HG03139 (cell line): ENCODE data around the gene MTF2.
"Not testable (repeated sequence)": the region's sequence is repeated elsewhere in the genome, so short reads cannot be mapped to it uniquely, and the experiment has no call there.

Source experiments
- ATAC-seq: cut with Tn5 transposase; IDR thresholded peaks from one replicate; pipeline ENCODE4 v1.9.1; 2021; ENCODE audit not compliant: unreplicated experiment

Gene MTF2

DNA sequence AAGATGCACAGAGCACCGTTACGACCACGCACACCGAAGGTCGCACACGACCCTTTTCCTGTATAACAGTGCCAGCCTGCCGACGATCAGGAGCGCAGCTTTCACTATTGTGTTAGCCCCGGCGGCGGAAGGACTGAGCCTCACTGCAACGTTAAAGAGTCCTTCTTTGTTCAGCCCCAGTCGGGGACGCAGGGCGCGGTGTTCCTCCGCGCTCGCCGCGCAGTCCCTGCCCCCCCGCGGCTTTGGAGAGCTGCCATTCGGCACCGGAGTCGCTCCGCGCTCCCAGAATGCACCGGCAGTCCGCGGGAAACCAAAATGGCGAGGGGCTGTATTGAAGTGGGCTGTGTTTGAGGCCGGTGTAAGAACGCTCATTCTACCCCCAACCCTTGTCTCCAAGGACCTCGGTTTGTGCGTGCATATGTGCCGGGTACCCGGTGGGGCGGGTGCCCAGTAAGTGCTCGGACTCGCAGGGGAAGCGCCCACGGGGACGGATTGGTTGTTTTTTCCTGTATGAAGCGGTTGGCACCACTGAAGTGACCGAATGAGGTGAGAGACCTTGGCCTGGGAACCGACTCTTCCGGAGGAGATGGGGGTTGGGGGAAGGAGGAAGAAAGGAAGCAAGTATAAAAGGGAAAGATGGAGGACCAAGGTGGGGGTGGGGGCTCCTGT is at the start of gene MTF2:
Gene MTF2 (plus strand): TSS at position 298 of the 669 bp plus-strand sequence. CDS start 244 bp downstream, at position 542.
- peak; percentile 80 for ATAC-seq

- no peak for ATAC-seq
Measured at GRCh38 chr1:93029317-93029716, 49.8 kb upstream of the MTF2 start.

DNA sequence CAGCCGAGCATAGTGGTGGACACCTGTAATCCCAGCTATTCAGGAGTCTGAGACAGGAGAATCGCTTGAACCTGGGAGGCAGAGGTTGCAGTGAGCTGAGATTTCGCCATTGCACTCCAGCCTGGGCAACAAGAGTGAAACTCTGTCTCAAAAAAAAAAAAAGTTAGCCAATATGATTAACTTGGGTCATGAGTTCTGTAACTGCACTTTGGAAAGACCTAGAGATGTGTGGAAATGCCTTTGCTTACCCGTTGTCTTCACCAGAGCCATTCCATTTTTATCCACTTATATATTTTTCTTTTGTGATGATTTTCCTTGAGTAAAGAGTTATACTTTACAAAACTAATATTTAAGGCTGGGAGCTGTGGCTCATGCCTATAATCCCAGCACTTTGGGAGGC is 48.9 kb upstream of the MTF2 start:
- ATAC-seq, result not testable (repeated sequence)

DNA sequence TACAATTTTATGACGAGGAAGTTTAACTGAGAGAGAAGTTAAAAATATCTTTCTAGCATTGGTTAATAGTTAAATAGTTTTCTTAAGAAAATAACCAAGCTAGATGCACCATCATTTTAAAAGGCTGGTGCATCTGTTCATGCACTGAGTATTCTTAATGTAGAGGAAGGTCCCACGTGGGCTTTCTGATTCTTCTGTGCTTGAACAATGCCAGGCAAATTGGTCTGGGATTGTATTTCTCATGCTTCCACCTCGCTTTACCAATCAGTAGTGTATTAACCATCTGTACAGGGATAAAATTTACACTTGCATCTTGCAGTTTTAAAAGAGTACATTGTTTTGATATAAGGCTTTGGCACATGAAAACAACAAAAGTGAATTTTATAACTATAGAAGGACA is 47.4 kb upstream of the MTF2 start:
- ATAC-seq, result no peak

- ATAC-seq, result no peak
Measured at GRCh38 chr1:93033029-93033428, 46.1 kb upstream of the MTF2 start.

DNA sequence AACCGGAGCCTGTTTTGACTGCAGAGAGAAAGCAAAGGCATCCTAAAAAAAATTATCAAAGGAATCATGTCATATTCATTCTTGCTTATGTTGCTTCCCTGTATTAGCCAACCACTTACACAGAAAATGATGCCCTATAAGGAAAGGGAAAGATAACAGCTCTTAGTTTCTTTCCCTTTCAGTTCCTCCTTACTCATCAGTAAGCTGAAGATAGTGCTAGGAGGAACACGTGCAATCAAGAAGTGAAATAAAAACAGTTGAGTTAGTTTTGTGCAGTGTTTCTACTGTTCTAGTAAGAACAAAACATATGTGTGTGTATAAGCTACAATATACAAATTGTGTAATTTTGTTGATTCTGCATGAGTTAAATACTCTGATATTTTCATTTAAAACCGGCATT is 45.3 kb upstream of the MTF2 start:
- ATAC-seq, result peak; percentile 84

DNA sequence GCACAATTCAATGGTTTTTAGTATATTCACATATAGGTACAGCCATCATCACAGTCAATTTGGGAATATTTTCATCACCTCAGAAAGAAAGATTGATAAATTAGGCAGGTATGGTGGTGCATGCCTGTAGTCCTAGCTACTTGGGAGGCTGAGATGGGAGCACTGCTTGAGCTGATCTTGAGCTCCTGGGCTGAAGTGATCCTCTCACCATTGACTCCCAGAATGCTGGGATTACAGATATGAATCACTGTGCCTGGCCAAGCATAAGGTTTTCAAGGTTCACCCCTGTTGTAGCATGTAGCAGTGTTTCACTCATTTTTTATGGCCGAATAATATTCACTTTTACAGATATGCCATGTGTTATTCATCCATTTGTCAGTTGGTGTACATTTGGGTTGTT is 44.7 kb upstream of the MTF2 start:
- ATAC-seq, result no peak

- no peak for ATAC-seq
Measured at GRCh38 chr1:93036672-93037071, 42.4 kb upstream of the MTF2 start.

- no peak for ATAC-seq
Measured at GRCh38 chr1:93042187-93043056, 36.7 kb upstream of the MTF2 start.

GRCh38 chr1:93043057-93043557 is 36.0 kb upstream of the MTF2 start:
- ATAC-seq, result no peak

DNA sequence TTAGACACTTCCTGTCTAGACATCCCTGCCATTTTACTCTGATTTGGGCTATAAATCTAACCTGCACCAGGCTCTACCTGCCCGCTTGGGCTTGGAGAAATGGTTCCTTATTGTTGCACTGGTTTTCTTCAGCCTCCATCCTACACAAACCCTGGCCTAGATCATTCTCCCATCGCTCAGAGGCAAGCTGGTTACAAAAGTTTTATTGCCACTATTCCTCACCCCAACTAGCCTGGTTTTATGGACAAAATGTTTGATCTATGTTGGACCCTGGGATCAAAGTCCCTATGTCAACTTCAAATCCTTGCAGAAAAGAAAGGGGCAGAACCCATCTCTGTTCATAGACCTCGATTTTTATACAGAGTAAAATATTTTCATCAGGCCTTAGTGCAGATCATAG is 31.5 kb upstream of the MTF2 start:
- no peak for ATAC-seq

- no peak for ATAC-seq
Measured at GRCh38 chr1:93051961-93052360, 27.1 kb upstream of the MTF2 start.

GRCh38 chr1:93056214-93056613 is 22.9 kb upstream of the MTF2 start:
- ATAC-seq, result no peak

DNA sequence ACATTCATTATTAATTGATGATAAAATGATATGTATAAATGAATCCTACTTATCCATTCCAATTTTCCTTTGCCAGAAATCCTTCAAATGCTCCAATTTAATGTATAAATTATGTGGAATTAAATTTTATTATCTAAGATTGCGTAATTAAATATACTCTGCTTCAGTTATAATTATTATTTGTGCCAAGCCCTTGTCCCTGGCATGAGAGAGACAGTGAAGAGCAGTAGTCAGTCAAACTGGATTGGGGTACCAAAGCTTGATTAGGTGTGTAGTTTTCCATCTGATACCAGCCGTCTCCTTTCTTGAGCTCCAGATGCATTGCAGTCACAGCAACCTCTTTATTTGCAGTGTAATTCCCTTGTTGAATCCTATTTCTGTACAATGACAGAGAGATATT is 22.4 kb upstream of the MTF2 start:
- no peak for ATAC-seq

DNA sequence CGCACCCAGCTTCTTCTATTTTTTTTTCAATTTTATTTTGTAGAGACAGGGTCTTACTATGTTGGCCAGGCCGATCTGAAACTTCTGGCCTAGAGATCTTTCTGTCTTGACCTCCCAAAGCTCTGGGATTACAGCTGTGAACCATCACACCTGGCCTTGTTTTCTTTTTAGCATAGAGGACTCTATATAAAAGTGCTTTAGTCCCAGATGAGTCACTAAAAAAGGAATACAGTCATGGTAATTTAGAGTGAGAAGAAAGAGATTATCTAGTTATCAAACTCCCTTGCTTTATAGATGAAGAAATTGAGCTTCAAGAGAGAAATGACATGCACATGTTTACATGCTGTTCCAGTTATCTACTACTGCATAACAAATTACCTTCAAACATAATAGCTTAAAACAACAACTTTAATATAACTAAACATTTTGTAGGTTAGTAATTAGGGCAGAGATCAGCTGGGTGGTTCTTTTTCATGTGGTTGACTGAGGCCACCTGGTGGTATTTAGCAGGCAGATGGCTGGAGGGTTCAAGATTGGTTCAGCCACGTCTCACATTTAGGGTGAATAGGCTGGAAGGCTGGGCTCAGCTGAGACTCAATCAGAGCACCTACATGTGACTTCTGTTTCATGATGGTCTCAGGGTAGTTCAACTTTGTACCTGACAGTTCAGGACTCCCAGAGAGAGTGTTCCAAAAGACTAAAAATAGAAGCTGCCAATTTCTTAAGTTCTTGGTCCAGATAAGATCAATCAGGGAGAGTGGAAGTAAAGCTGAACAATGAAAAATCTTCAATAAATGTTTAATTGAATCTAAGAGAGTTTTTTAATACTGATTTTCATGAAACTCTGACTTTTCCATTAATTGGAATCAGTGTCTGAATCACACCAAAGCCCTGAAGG is 16.9 kb upstream of the MTF2 start:
- ATAC-seq, result no peak

DNA sequence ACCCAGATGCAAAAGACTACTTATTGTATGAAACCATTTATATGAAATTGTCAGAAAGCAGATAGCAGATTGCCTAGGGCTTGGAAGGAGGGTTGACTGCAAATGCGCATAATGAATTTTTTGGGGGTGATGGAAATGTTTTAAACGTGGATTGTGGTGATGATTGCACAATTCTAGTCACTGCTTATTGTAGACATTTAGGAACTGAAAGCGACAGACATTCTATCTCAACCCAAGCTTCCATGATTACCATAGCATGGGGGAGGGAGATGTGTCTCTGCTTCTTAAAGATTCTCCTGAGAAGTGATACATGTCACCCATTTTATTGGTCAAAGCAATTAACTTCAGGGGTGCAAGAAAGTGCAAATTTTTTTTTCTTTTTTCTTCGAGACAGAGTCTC is 2.8 kb upstream of the MTF2 start:
- ATAC-seq, result no peak

DNA sequence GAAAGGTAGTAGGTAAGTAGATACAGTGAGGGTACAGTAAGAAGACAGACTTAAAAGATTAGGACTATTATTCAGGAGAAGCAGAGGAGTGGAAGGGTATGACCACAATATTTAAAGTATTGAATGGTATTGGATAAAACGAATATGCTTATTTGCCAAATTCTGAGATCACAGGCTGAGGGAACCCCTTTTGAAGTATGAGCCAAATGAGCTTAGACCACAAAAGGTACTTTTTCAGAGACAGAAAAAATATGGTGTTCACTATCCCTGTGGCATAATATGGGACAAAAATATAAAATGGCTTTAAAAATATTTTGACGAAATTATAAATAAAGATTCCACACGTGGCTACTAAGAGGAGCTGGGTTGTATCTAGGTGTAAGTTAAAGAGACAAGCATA is 880 bp upstream of the MTF2 start:
- ATAC-seq, result no peak

- ATAC-seq, result no peak
Measured at GRCh38 chr1:93078638-93078985, 471 bp upstream of the MTF2 start.

- no peak for ATAC-seq
Measured at GRCh38 chr1:93079685-93080141, 630 bp downstream of the MTF2 start.

DNA sequence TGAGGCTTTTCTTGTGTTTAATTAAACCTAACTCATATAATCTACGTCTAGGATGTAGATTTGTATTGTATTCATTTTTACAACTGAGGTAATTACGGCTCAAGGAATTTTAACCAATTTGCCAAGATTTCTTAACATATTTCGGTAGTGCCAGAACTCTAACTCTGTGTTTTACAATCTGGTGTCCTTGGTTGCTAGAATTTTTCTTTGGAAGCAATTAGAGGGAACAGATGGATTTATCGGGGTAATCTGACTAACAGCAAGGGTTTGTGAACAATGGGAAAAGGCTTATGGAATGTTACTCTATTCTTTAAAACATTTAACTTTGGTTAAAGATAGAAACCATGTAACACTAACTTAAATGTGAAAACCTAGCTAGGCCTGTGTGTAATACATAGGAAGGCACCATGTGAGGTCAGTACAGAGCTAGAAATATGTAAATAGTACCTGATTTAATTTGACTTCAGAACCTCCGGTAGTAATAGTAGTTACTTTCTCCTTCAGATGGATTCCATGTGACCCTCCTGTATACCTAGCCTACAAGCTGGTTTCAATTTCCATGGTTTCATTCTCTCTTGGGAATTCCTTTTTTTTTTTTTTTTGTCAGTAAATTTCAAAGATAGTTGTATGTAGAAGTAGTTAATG is 1.2 kb downstream of the MTF2 start:
- ATAC-seq, result peak; percentile 62

DNA sequence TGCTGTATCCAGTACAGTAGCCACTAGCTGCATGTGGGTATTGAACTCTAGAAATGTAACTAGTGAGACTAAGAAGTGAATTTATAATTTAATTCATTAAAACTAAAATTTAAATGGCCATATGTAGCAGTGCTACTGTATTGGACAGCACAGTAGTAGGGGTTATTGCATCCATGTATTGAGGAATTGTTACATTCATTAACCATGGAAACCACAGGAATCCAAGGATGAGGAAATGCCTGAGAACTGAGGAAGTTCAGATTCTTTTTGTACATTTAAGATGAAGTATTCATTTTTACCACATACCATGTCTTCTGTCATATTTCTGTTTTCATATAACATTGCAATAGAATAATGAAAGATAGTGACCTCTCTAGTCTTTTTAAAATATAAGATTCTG is 2.6 kb downstream of the MTF2 start:
- no peak for ATAC-seq
